Measurements from ENCODE around the gene HIVEP3. TPM values are rescaled to one million over a fixed set of nuclear protein-coding genes. Genes with fewer than 3 reads are reported as not detected.
A peak's percentile ranks its signal among the peaks of the same experiment; 100 is the strongest.

HIVEP3 gene
- total RNA-seq, 2 experiments from 2014 or later, result 15.1 to 18.1 TPM

DNA sequence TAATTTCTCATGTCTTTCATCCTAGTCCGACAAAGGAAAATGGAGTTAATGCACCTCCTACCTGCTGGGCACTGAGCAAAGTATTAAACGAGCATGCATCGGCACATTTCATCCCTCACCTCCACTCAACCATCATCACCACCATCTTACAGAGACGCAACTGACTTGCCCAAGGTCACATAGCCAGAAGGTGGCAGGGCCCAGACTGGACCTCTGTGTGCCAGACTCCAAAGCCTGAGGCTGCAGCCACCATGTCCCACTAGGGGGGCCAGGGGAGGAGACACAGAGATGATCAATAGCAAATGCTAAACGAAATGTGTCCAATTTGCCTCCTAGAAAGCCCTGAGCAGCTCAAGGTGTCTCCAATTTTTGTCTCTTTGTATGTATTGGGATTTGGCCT lies 270.5 kb downstream of the HIVEP3 start:
- no peaks in the 10 kb centered on the region for H3K27me3 Mint-ChIP-seq
- DNase-seq (no peak), ATAC-seq (no peak)
- H3K36me3 Mint-ChIP-seq, result peaks cover 1% of the 10 kb centered on the region
- H3K4me3 Mint-ChIP-seq, result no peak overlapping the region
- no peaks in the 10 kb centered on the region for H3K9me3 Mint-ChIP-seq (ENCODE audit: low read depth)
- peaks cover 20% of the 10 kb centered on the region for H3K4me1 Mint-ChIP-seq
- CTCF ChIA-PET, result no interaction called here
- no peak overlapping the region for H3K27ac Mint-ChIP-seq

GRCh38 chr1:41647221-41648135 lies 271.2 kb downstream of the HIVEP3 start:
- H3K27ac Mint-ChIP-seq, result no peak overlapping the region
- peaks cover 17% of the 10 kb centered on the region for H3K4me1 Mint-ChIP-seq
- H3K36me3 Mint-ChIP-seq, result peaks cover 1% of the 10 kb centered on the region
- DNase-seq (no peak), ATAC-seq (no peak)
- CTCF ChIA-PET, result no interaction called here
- no peaks in the 10 kb centered on the region for H3K9me3 Mint-ChIP-seq (ENCODE audit: low read depth)
- no peaks in the 10 kb centered on the region for H3K27me3 Mint-ChIP-seq
- H3K4me3 Mint-ChIP-seq, result no peak overlapping the region

DNA sequence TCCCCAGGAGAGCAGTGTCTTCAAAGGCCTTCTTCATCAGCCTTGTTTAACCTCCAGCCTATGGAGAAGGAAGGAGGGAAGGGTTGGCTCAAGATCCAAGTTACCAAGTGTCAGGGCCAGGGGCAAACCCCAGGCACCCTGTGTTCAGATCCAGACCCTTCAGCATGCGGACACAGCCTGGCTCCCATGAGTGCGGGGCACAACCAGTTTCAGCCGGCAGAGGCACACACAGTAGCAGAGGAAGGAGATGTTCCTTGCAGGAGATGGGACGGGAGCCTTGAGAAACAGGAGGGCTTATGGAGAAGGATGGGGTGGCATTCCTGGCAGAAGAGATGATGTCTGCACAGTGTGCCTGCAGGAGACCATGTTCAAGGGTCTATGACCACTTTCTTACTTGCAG lies 272.5 kb downstream of the HIVEP3 start:
- Mint-ChIP-seq H3K4me3 (no peak overlapping the region), H3K27ac (no peak overlapping the region), H3K27me3 (no peaks in the 10 kb centered on the region), H3K36me3 (peaks cover 1% of the 10 kb centered on the region), H3K9me3 (ENCODE audit: low read depth) (no peaks in the 10 kb centered on the region), H3K4me1 (peaks cover 14% of the 10 kb centered on the region)
- no peak for ATAC-seq
- CTCF ChIA-PET, result no interaction called here
- no peak for DNase-seq

GRCh38 chr1:41645062-41645461 lies 273.7 kb downstream of the HIVEP3 start:
- DNase-seq (no peak), ATAC-seq (no peak)
- no peak overlapping the region for H3K4me3 Mint-ChIP-seq
- H3K36me3 Mint-ChIP-seq, result peaks cover 1% of the 10 kb centered on the region
- no peak overlapping the region for H3K27ac Mint-ChIP-seq
- no peaks in the 10 kb centered on the region for H3K9me3 Mint-ChIP-seq (ENCODE audit: low read depth)
- CTCF ChIA-PET, result interaction anchor here (0.6 to 1.3 kb wide), 2 partner anchors 10 to 22 kb away, joined by 3 to 4 read pairs; no protein-coding TSS in a partner anchor
- H3K4me1 Mint-ChIP-seq, result peaks cover 13% of the 10 kb centered on the region
- H3K27me3 Mint-ChIP-seq, result no peaks in the 10 kb centered on the region

GRCh38 chr1:41642922-41643821 lies 275.6 kb downstream of the HIVEP3 start:
- Mint-ChIP-seq H3K27me3 (peaks cover 4% of the 10 kb centered on the region), H3K27ac (no peak overlapping the region), H3K4me1 (peaks cover 25% of the 10 kb centered on the region), H3K4me3 (no peak overlapping the region), H3K9me3 (ENCODE audit: low read depth) (no peaks in the 10 kb centered on the region), H3K36me3 (peaks cover 3% of the 10 kb centered on the region)
- CTCF ChIA-PET, result no interaction called here
- no peak for DNase-seq
- ATAC-seq, result no peak

DNA sequence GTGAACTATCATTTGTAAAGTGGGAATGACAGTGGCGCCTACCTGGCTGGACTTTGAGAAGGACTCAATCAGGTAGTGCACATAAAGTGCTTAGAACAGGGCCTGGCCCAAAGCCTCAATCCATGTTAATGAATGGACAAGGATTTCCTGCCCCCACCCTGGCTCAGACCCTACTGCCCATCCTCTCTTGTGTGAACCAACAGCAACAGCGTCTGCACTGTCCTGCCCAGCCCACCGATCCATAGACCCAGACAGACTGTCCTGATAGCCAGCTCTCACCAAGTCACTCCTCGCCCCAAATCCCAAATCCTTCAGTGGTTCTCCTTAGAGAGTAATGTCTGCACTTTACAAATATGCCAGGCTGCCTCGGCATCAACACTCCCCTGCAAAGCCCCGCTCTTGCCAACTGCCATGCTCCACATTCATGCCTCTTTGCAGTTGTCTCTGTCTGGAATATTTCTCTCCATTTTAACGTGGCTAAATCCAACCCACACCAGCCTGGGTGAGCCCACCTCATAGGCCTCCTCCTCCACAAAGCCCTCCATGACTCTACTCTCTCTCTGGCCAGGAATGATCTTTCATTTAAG lies 276.7 kb downstream of the HIVEP3 start:
- ATAC-seq, result no peak

DNA sequence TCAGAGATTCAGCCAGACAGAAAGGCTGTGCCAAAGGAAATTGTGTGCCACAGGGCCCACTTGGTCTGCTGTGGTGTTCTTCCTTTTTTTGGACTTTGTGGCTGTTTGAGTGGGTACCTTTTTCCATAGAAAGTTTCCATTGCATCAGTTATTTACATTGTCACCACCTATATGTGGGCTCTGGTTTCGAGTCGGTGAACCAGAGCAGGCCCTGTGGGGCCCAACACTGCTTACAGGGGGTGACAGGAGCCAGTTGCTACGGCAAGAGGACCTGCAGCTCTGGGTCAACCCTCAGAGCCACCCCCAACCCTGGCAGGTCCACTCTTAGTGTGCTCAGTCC lies 277.3 kb downstream of the HIVEP3 start:
- peaks cover 4% of the 10 kb centered on the region for H3K27me3 Mint-ChIP-seq
- no peaks in the 10 kb centered on the region for H3K9me3 Mint-ChIP-seq (ENCODE audit: low read depth)
- DNase-seq (no peak), ATAC-seq (no peak)
- CTCF ChIA-PET, result no interaction called here
- no peak overlapping the region for H3K4me3 Mint-ChIP-seq
- H3K27ac Mint-ChIP-seq, result no peak overlapping the region
- peaks cover 3% of the 10 kb centered on the region for H3K36me3 Mint-ChIP-seq
- peaks cover 36% of the 10 kb centered on the region for H3K4me1 Mint-ChIP-seq

More for the DNA sequence above, 276.7 kb downstream of the HIVEP3 start:
- Mint-ChIP-seq H3K4me1 (peaks cover 35% of the 10 kb centered on the region), H3K36me3 (peaks cover 3% of the 10 kb centered on the region), H3K27ac (no peak overlapping the region), H3K27me3 (peaks cover 4% of the 10 kb centered on the region), H3K4me3 (no peak overlapping the region), H3K9me3 (ENCODE audit: low read depth) (no peaks in the 10 kb centered on the region)
- CTCF ChIA-PET, result no interaction called here
- DNase-seq, result no peak

DNA sequence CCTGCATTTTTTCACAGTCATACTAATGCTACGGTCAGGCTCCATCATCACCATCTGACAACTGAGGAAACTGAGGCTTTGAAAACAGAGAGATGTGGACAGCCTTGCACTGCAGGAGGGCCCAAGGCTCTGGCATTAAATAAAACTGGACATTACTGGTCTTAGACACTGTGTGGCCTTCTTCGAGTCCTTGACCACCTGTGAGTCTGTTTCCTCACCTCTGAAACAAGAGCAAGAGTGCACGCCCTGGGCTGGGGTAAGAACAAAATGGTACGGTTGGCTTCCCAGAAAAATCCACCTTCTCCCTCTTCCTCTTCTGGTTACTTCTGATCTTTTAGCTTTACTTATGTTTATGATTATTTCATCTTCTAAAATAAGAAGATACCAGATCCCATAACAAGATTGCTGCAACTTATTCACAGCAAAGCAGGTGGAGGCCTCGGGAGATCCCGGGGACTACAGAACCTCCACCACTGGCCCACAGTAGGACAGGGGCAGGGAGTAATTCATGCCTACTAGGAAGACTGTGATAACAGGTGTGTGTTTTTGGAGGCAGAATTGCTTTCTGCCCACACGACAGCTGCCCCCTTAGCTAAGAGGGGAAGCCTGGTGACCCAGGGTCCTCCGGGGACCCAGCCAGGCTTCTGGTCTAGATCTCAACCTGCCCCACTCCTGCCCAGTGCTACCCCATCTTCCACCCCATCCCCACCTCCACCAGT lies 277.8 kb downstream of the HIVEP3 start:
- CTCF ChIA-PET, result interaction anchor here (2.1 kb wide), 1 partner anchor 16 kb away, joined by 4 read pairs; no protein-coding TSS in a partner anchor
- no peaks in the 10 kb centered on the region for H3K9me3 Mint-ChIP-seq (ENCODE audit: low read depth)
- H3K36me3 Mint-ChIP-seq, result peaks cover 3% of the 10 kb centered on the region
- H3K27ac Mint-ChIP-seq, result no peak overlapping the region
- no peak overlapping the region for H3K4me3 Mint-ChIP-seq
- peaks cover 4% of the 10 kb centered on the region for H3K27me3 Mint-ChIP-seq
- H3K4me1 Mint-ChIP-seq, result peaks cover 36% of the 10 kb centered on the region
- ATAC-seq (no peak), DNase-seq (no peak)

DNA sequence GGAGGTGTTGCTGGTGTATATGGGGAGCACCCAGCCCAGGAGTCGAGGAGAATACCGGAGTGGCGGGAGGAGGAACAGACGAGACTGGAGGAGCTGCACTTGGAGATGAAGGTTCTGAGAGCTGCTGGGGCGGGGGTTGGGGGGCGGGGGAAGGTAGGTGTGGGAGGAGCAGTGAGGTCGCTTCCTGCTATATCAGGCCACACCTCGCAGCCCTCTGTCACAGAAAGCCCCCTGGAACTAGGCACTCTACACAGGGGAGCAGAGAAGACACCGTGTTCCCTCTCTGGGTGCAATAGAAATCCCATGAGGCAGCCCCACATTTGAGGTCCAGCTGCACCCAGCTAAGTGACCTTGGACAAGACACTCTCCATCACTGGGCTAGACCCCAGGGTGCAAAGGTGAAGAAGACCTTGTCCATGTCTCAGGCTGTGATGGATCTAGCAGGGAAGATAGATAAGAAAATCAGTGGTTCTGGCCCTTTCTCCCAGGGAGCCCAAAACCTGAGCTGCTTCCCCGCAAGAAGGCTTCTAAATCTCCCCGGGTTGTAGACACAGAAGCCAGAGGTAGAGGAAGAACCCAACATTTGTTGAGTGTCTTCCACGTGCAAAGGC lies 278.5 kb downstream of the HIVEP3 start:
- Mint-ChIP-seq H3K36me3 (peaks cover 3% of the 10 kb centered on the region), H3K27me3 (peaks cover 4% of the 10 kb centered on the region), H3K27ac (no peak overlapping the region), H3K4me1 (peaks cover 36% of the 10 kb centered on the region), H3K4me3 (no peak overlapping the region), H3K9me3 (ENCODE audit: low read depth) (no peaks in the 10 kb centered on the region)
- no peak for DNase-seq
- CTCF ChIA-PET, result interaction anchor here (1.2 to 2.1 kb wide), 2 partner anchors 12 to 15 kb away, joined by 4 read pairs; no protein-coding TSS in a partner anchor
- ATAC-seq, result no peak

DNA sequence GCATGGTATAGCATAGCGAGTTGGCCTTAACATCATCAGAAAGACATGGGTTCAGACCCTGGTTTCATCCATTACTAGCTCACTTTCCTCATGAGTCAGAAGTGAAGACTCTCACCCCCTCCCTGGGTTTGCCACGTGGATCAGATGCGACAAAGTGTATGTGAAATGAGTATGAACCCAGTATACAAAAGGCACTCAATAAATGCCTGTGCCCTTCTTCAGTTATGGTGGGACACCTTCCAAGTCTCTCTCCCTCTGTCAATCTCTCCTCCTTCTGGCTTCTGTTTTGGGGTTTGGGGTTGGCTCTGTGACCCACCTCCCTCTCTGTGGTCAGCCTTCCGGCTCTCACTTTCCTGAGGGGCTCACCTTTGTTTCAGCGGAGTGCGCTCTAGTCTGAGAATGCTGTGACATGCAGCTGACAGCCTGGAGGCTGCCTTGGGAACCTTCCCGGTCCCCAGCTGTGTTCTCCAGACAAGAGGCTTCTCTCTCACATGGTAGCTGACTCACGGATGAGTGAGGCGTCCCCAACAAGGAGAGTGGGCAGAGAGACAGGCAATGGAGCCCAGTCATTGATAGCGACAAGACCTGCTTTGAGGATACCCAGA lies 279.3 kb downstream of the HIVEP3 start:
- H3K36me3 Mint-ChIP-seq, result peaks cover 3% of the 10 kb centered on the region
- peak; percentile 81 for ATAC-seq
- H3K27ac Mint-ChIP-seq, result peak overlapping the region; percentile 24
- no peaks in the 10 kb centered on the region for H3K9me3 Mint-ChIP-seq (ENCODE audit: low read depth)
- CTCF ChIA-PET, result interaction anchor here (1.2 to 2.1 kb wide), 2 partner anchors 13 to 14 kb away, joined by 4 read pairs; no protein-coding TSS in a partner anchor
- no peak overlapping the region for H3K4me3 Mint-ChIP-seq
- H3K27me3 Mint-ChIP-seq, result peaks cover 4% of the 10 kb centered on the region
- DNase-seq, result peak; percentile 73
- H3K4me1 Mint-ChIP-seq, result peaks cover 36% of the 10 kb centered on the region

- H3K9me3 Mint-ChIP-seq (ENCODE audit: low read depth), result no peaks in the 10 kb centered on the region
- H3K4me3 Mint-ChIP-seq, result no peak overlapping the region
- H3K27ac Mint-ChIP-seq, result no peak overlapping the region
- DNase-seq (no peak), ATAC-seq (peak; percentile 35)
- peaks cover 4% of the 10 kb centered on the region for H3K27me3 Mint-ChIP-seq
- peaks cover 45% of the 10 kb centered on the region for H3K4me1 Mint-ChIP-seq
- peaks cover 3% of the 10 kb centered on the region for H3K36me3 Mint-ChIP-seq
- CTCF ChIA-PET, result interaction anchor here (2.1 kb wide), 1 partner anchor 13 kb away, joined by 4 read pairs; no protein-coding TSS in a partner anchor
These were observed 280.4 kb downstream of the HIVEP3 start for GRCh38 chr1:41638086-41639024.

Measured in activated CD8-positive, alpha-beta memory T cell treated with anti-CD3 and anti-CD28 coated beads, Interleukin-2, amount 10 ng/mL, durations not matched to agents 7 days and 5 days (primary cell).